GM18909 (cell line): ENCODE results near the gene GAS7.
"Not testable (repeated sequence)": the region's sequence is repeated elsewhere in the genome, so short reads cannot be mapped to it uniquely, and the experiment has no call there.

Experiments
- ATAC-seq: cut with Tn5 transposase; IDR thresholded peaks from one replicate; pipeline ENCODE4 v1.9.1; 2021; ENCODE audit warnings: mild to moderate bottlenecking; ENCODE audit not compliant: unreplicated experiment, poor library complexity

Gene GAS7

DNA sequence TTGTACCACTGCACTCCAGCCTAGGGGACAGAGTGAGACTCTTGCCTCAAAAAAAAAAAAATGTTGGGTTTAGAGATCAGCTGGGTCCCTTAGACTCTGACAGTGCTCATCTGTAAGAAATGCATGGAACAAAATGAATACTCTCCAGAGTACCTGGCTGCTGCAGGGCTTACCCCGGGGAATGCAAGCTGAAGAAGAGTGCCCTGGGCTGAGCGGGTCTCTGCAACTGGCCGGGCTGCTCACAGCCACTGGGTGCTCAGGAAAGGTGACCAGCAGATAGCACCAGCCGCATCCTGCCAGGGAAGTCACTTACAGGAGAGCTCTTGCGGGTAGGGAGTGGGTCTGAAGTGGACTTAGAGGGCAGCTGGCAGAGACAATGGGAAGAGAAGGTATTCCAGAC lies 82.1 kb downstream of the GAS7 start:
- ATAC-seq: no peak

DNA sequence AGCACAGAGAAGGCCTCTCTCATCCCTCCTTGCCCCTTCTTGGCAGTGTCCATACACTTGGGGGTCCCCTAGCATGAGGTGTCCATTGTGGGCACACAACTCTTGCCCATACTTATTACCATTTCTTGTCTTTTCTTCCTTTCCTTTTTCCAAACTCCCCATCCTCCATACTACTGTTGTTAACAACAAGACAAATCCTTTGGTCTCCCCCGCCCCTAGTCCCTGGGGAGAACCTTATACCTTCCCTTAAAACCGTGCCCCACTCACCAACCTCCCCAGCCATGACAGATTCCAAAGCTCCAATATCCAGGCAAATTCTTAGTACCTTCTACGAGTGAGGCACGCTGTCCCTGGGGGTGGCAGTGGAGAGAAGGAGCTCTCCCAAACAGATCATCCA lies 82.9 kb downstream of the GAS7 start:
- ATAC-seq: no peak

- peak; percentile 63 for ATAC-seq
Measured at GRCh38 chr17:10114931-10115535, 83.4 kb downstream of the GAS7 start.

GRCh38 chr17:10112962-10113361 lies 85.4 kb downstream of the GAS7 start:
- no peak for ATAC-seq

DNA sequence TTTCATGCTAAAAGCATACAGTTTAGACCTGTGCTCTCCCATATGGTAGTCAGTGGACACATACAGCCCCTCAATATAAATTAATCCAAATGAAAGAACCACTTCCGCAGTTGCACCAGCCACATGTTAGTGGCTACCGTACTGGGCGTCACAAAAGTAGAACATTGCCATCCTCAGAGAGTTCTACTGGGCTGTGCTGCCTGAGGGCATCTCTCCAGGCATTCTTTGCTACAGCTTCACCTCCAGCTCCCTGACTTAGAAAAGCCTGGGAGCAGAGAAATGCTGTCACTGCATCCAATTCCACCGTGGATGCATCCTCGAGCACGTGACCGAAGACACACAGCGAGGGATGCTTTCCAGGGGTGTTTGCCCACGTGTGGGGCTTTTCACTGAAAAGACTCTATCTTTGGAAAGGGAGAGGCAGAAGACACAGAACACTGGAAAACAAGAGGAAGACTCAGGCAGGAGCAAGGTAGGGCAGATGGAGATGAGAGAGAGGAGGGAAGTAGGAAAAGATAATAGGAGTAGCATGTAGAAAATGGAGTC lies 86.4 kb downstream of the GAS7 start:
- ATAC-seq: no peak

DNA sequence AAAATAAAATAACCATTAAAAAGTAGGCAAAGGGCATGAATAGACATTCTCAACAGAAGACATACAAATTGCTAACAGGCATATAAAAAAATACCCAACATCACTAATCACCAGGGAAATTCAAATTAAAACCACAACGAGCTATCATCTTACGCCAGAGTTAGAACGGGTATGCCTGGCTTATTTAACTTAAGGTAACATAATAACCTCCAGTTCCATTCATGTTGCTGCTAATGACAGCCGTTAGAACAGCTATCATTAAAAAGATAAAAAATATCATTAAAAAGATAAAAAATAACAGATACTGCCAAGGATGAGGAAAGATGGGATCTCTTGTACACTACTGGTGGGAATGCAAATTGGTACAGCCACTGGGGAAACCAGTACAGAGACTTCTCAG lies 89.3 kb downstream of the GAS7 start:
- no peak for ATAC-seq

- no peak for ATAC-seq
Measured at GRCh38 chr17:10107316-10108165, 90.9 kb downstream of the GAS7 start.

- no peak for ATAC-seq
Measured at GRCh38 chr17:10106067-10106466, 92.3 kb downstream of the GAS7 start.

- no peak for ATAC-seq
Measured at GRCh38 chr17:10105513-10106001, 92.8 kb downstream of the GAS7 start.

DNA sequence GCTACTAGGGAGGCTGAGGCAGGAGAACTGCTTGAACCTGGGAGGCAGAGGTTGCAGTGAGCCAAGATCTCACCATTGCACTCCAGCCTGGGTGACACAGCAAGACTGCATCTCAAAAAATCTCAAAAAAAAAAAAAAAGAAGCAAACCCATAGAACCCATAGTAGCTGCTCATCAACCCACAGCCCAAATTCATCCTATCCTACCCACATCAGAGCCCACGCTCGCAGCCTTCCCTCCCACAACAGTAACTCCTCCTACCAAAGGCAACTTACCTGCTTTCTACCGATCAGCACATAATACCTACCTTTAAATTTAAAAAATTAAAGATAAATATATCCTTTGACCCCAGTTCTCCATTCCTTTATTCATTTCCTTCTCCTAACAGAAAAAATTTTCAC lies 94.7 kb downstream of the GAS7 start:
- ATAC-seq: no peak

DNA sequence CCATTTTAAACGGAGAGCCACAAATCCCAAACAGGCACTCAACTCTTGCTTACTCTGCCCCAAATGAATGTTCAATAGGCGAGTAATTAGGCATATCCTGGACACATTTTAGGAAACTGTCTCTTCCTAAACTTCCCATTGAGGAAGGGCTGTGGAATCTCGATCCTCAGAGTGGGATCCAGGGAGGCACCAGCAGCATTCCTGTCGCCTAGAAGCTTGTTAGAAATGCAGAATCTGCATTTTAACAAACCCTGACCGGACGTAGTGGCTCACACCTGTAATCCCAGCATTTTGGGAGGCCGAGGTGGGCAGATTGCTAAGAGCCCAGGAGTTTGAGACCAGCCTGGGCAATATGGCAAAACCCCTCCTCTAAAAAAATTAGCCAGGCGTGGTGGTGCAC lies 95.6 kb downstream of the GAS7 start:
- ATAC-seq: no peak

- no peak for ATAC-seq
Measured at GRCh38 chr17:10099051-10099571, 99.3 kb downstream of the GAS7 start.

DNA sequence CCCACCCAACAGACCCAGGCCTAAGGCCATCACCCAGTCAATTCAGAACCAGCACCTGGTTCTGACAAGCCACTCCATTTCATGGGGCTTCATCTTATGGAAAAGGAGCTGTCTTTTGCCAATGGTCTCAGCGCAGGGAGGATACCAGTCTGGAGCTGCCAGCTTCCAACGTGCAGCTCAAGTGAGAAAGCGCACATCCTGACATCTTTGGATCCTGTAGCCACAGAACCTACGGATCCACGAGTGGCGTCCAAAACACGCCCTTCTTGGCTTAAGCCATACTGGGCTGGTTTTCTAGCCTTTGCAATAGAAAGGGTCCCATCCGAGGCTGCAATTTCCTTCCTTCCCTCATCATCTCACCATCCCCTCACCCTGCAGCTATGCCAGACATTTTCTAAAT lies 101.8 kb downstream of the GAS7 start:
- no peak for ATAC-seq

DNA sequence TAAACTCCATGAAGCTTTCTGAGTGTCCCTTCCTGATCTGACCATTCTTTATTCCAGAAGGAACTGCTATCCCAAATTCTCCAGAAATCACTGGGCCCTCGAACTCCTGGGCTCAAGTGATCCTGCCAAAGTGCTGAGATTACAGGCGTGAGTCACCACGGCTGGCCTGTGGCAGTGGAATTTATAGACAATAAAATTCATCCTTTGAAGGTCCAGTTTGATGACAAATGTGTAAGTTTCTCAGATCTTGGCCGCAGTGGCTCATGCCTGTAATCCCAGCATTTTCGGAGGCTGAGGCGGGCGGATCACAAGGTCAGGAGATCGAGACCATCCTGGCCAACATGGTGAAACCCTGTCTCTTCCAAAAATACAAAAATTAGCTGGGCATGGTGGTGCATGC lies 103.1 kb downstream of the GAS7 start:
- ATAC-seq: not testable (repeated sequence)

- no peak for ATAC-seq
Measured at GRCh38 chr17:10094797-10095196, 103.6 kb downstream of the GAS7 start.

- ATAC-seq: no peak
Measured at GRCh38 chr17:10092595-10092994, 105.8 kb downstream of the GAS7 start.

- ATAC-seq: no peak
Measured at GRCh38 chr17:10091046-10091445, 107.4 kb downstream of the GAS7 start.

DNA sequence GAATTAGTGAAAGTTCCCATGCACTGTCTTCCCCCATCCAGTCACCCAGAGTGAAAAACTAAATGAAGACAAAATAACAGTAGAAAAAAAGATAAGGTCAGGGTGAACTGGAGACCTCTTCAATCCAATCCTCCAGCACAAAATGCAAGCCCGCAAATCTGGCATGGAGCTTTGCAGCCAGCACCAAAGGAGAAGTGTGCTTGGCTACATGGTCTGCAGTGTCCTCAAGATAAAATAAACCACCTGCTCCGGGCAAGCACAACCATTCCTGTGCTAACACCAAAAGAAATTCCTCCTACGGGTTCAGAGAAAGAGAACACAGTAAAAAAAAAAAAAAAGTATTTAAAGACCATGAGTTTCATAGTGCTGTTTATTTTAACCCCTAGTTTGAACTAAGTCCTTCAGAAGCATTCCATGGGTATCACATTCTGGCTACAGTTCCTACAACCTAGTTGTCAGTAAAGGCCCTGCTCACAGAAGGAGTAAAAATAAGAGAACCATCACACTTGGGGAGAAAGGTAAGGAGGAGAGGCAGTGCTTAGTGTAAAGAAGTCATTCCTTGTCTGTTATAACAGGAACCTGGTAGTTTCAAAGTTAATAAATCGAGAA lies 109.1 kb downstream of the GAS7 start:
- no peak for ATAC-seq

DNA sequence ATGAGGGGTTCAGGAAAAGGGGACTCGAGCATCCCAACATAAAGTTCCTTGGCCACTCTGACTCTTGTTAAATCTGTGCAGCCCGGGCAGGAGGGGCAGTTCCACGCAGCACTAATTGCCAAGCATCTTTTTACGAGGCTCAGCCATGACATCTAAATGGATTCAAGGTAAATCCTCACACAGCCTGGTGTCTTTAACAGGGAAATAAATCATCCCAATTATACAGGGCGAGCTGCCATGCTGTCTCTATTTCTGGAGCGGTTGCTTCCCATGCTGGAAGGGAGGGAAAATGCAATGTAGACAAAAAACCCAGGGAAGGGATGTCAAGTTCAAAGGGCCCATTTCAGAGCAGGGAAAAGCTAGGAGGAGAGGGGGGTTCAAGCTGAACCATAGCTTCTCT lies 110.0 kb downstream of the GAS7 start:
- ATAC-seq: no peak

DNA sequence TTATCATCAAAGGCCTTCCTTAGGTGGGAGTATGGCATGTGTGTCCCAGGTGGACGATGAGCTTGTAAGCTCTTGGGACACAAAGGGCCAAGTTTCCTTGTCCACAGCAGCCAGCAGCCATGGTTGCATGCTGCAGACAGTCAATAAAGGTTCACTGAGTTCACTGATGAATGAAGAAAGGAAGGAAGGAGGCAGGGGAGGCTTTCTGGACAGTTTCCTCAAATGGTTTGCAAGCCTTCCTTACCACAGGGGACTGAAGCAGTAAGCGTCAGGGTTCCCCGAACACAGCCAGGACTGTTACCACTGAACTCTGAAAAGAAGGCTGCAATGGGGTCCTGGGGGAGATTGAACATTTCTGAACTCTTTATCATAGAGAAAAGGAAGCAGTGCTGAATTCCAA lies 111.1 kb downstream of the GAS7 start:
- no peak for ATAC-seq

- no peak for ATAC-seq
Measured at GRCh38 chr17:10083864-10084263, 114.5 kb downstream of the GAS7 start.
